ENCODE measurements around the gene WWOX.

The WWOX gene

DNA sequence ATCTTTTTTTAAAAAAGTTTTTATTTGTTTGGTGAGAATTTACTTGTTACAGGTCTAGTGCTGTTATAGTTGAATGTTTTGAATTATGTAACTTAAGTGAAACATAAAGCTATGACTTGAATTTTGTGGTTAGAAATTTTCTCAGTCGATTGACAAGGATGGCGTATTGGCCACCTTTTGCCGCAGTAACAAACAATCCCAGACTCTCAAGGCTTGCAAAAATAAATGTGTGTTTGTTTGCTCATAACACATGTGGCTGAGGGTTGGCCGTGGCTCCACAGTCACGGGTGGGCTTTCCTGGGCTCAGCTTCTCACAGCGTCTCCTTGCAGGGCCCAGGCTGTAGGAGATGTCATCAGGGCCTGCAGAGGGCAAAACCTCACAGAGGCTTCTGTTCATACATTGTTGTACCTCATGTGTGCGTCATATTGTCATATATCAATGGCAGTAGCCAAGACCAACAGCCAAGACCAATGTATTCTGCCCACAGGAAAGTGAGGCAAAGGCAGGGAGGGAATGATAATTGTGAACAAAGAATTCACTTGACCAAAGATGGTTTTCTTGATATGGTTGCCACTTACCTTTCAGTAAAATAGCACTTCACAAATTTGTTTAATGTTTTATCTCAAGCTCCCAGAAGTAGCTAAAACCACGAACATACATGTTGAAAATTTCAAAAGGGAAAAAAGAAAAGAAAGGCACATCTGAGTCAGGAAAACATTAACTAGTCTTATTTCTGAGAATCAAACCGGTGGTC, 93.5 kb downstream of the WWOX start:
- H3K27me3 ChIP-seq (ENCODE audit: insufficient read depth, low read depth): no peaks in the 10 kb centered on the region
- H3K27ac ChIP-seq: no peak overlapping the region
- H3K4me3 ChIP-seq (IDR thresholded peaks at IDR 0.05; ENCODE audit: insufficient read depth, low read depth, low read length): no peak overlapping the region
- H4K20me1 ChIP-seq (ENCODE audit: insufficient read depth): no peaks in the 10 kb centered on the region
- no peaks in the 10 kb centered on the region for H3K36me3 ChIP-seq (ENCODE audit: insufficient read depth)
- H3K4me1 ChIP-seq (ENCODE audit: low read depth, poor library complexity, severe bottlenecking): no peaks in the 10 kb centered on the region
- no peak overlapping the region for H3K4me2 ChIP-seq
- no peak overlapping the region for H3K9ac ChIP-seq
- no peak overlapping the region for H2AFZ ChIP-seq (ENCODE audit: low read depth)
- no peaks in the 10 kb centered on the region for H3K79me2 ChIP-seq (ENCODE audit: insufficient read depth, low read depth)
- TF ChIP-seq, protein P1, sequence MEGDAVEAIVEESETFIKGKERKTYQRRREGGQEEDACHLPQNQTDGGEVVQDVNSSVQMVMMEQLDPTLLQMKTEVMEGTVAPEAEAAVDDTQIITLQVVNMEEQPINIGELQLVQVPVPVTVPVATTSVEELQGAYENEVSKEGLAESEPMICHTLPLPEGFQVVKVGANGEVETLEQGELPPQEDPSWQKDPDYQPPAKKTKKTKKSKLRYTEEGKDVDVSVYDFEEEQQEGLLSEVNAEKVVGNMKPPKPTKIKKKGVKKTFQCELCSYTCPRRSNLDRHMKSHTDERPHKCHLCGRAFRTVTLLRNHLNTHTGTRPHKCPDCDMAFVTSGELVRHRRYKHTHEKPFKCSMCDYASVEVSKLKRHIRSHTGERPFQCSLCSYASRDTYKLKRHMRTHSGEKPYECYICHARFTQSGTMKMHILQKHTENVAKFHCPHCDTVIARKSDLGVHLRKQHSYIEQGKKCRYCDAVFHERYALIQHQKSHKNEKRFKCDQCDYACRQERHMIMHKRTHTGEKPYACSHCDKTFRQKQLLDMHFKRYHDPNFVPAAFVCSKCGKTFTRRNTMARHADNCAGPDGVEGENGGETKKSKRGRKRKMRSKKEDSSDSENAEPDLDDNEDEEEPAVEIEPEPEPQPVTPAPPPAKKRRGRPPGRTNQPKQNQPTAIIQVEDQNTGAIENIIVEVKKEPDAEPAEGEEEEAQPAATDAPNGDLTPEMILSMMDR (conservative IDR thresholded peaks at IDR 0.05; ENCODE audit: low read depth, low read length): no peak

DNA sequence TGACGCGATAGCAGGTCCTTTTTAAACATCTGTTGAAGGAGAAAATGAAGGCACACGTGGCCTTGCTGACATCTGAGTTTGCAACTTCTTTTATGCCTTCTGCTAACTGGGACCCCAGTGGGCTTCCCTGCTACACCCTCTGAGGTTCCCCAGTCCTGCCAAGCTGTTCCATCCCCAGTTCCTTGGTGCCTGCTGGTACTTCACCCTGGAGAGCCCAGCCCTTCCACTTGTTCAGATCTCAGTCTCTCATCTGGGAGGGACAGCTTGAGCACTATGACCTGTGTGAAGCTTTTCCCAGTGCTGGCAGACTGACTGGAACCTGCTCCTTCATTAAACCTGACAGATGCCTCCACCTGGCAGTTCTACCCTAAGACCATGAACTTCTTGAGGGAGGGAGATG, 95.5 kb downstream of the WWOX start:
- TF ChIP-seq, protein P1 (conservative IDR thresholded peaks at IDR 0.05; ENCODE audit: low read depth, low read length): no peak
- no peaks in the 10 kb centered on the region for H3K79me2 ChIP-seq (ENCODE audit: insufficient read depth, low read depth)

DNA sequence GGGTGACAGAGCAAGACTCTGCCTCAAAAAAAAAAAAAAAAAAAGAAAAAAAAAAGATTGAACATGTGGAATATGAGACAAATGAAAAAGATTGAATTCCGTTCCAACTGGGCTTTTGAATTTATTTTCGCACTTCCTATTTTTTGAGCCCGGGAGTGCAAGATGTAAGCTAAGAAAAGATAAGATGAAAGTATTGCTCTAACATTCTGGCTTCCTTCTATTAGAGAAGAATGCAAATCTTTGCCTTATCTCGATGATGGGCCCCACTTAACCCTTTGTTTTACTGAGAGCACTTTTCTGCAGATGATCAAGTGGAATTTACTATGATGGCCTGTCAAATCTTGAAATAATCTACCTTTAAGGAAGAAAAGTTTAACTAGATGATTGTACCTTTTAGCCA, 96.3 kb downstream of the WWOX start:
- Histone ChIP-seq H3K4me2 (no peak overlapping the region), H3K9ac (no peak overlapping the region), H3K79me2 (ENCODE audit: insufficient read depth, low read depth) (no peaks in the 10 kb centered on the region), H4K20me1 (ENCODE audit: insufficient read depth) (no peaks in the 10 kb centered on the region), H3K27ac (no peak overlapping the region), H3K4me1 (ENCODE audit: low read depth, poor library complexity, severe bottlenecking) (no peaks in the 10 kb centered on the region), H3K4me3 (IDR thresholded peaks at IDR 0.05; ENCODE audit: insufficient read depth, low read depth, low read length) (no peak overlapping the region), H3K27me3 (ENCODE audit: insufficient read depth, low read depth) (no peaks in the 10 kb centered on the region), H3K36me3 (ENCODE audit: insufficient read depth) (no peaks in the 10 kb centered on the region), H2AFZ (ENCODE audit: low read depth) (no peak overlapping the region)
- TF ChIP-seq, protein P1 (conservative IDR thresholded peaks at IDR 0.05; ENCODE audit: low read depth, low read length): no peak

More for the DNA sequence above, 95.5 kb downstream of the WWOX start:
- no peak overlapping the region for H3K4me2 ChIP-seq
- H2AFZ ChIP-seq (ENCODE audit: low read depth): no peak overlapping the region
- H3K4me1 ChIP-seq (ENCODE audit: low read depth, poor library complexity, severe bottlenecking): no peaks in the 10 kb centered on the region
- no peaks in the 10 kb centered on the region for H3K36me3 ChIP-seq (ENCODE audit: insufficient read depth)
- H3K4me3 ChIP-seq (IDR thresholded peaks at IDR 0.05; ENCODE audit: insufficient read depth, low read depth, low read length): no peak overlapping the region
- no peak overlapping the region for H3K27ac ChIP-seq
- H3K27me3 ChIP-seq (ENCODE audit: insufficient read depth, low read depth): no peaks in the 10 kb centered on the region
- no peaks in the 10 kb centered on the region for H4K20me1 ChIP-seq (ENCODE audit: insufficient read depth)
- no peak overlapping the region for H3K9ac ChIP-seq

DNA sequence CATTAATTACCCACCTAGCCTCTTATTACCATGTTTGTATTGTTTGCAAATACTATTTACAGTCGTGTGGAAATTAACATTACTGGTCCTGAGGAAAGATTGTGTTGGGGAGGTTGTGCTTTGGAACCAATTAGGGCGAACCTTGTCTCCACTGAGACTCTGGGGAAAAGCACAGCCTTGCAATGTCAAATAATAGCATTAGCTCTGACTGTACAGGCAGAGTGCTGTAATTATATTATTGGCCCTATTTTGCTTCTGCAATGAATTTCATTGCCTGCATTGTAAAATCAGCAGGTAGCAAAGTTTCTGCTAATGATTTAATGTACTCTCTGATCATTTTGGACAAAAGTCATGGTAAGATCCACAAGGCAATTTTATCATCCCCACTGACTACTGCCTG, 97.0 kb downstream of the WWOX start:
- no peaks in the 10 kb centered on the region for H3K36me3 ChIP-seq (ENCODE audit: insufficient read depth)
- H3K4me3 ChIP-seq (IDR thresholded peaks at IDR 0.05; ENCODE audit: insufficient read depth, low read depth, low read length): no peak overlapping the region
- H3K9ac ChIP-seq: no peak overlapping the region
- H3K4me2 ChIP-seq: no peak overlapping the region
- H4K20me1 ChIP-seq (ENCODE audit: insufficient read depth): no peaks in the 10 kb centered on the region
- H3K27ac ChIP-seq: no peak overlapping the region
- H3K4me1 ChIP-seq (ENCODE audit: low read depth, poor library complexity, severe bottlenecking): no peaks in the 10 kb centered on the region
- no peaks in the 10 kb centered on the region for H3K79me2 ChIP-seq (ENCODE audit: insufficient read depth, low read depth)
- no peaks in the 10 kb centered on the region for H3K27me3 ChIP-seq (ENCODE audit: insufficient read depth, low read depth)
- no peak overlapping the region for H2AFZ ChIP-seq (ENCODE audit: low read depth)
- TF ChIP-seq, protein P1 (conservative IDR thresholded peaks at IDR 0.05; ENCODE audit: low read depth, low read length): no peak

Data from KMS-11 (cell line).